ENCODE measurements around the gene ANO8. TPM values are rescaled to one million over a fixed set of nuclear protein-coding genes. Genes with fewer than 3 reads are reported as not detected.

ANO8 gene
- total RNA-seq, 1 donor = 5.1 TPM

GRCh38 chr19:17328517-17329365 is 5.9 kb downstream of the ANO8 start:
- Histone ChIP-seq H3K9me3 (ENCODE audit: low read depth, low read length) (no peaks in the 10 kb centered on the region), H3K4me1 (ENCODE audit: insufficient read depth, low read length) (peaks cover 11% of the 10 kb centered on the region), H3K4me2 (ENCODE audit: insufficient read depth, low read length) (no peak overlapping the region), H3K27ac (ENCODE audit: low read depth, low read length) (no peak overlapping the region), H3K4me3 (ENCODE audit: insufficient read depth, low read length) (no peak overlapping the region), H3K79me2 (ENCODE audit: insufficient read depth, low read length) (no peaks in the 10 kb centered on the region), H3K36me3 (ENCODE audit: insufficient read depth, low read length) (no peaks in the 10 kb centered on the region), H2AFZ (ENCODE audit: low read length) (no peak overlapping the region), H4K20me1 (ENCODE audit: insufficient read depth, low read length) (no peaks in the 10 kb centered on the region), H3K27me3 (ENCODE audit: insufficient read depth, low read length) (no peaks in the 10 kb centered on the region)
- peak; percentile 76 for DNase-seq (ENCODE audit: insufficient read length, low spot score, missing footprints)
- no peak for TF ChIP-seq CTCF (IDR thresholded peaks at IDR 0.05; ENCODE audit: extremely low read depth, low read depth, low read length)

GRCh38 chr19:17327654-17328516 is 6.8 kb downstream of the ANO8 start:
- no peak overlapping the region for H3K4me2 ChIP-seq (ENCODE audit: insufficient read depth, low read length)
- H3K27me3 ChIP-seq (ENCODE audit: insufficient read depth, low read length) = no peaks in the 10 kb centered on the region
- H3K27ac ChIP-seq (ENCODE audit: low read depth, low read length) = no peak overlapping the region
- no peaks in the 10 kb centered on the region for H3K36me3 ChIP-seq (ENCODE audit: insufficient read depth, low read length)
- H3K4me3 ChIP-seq (ENCODE audit: insufficient read depth, low read length) = no peak overlapping the region
- DNase-seq (ENCODE audit: insufficient read length, low spot score, missing footprints) = peak; percentile 92
- H4K20me1 ChIP-seq (ENCODE audit: insufficient read depth, low read length) = no peaks in the 10 kb centered on the region
- no peak for TF ChIP-seq CTCF (IDR thresholded peaks at IDR 0.05; ENCODE audit: extremely low read depth, low read depth, low read length)
- no peak overlapping the region for H2AFZ ChIP-seq (ENCODE audit: low read length)
- H3K4me1 ChIP-seq (ENCODE audit: insufficient read depth, low read length) = peaks cover 11% of the 10 kb centered on the region
- H3K9me3 ChIP-seq (ENCODE audit: low read depth, low read length) = no peaks in the 10 kb centered on the region
- H3K79me2 ChIP-seq (ENCODE audit: insufficient read depth, low read length) = no peaks in the 10 kb centered on the region

- Histone ChIP-seq H3K79me2 (ENCODE audit: insufficient read depth, low read length) (no peaks in the 10 kb centered on the region), H3K4me3 (ENCODE audit: insufficient read depth, low read length) (no peak overlapping the region), H3K4me2 (ENCODE audit: insufficient read depth, low read length) (no peak overlapping the region), H3K4me1 (ENCODE audit: insufficient read depth, low read length) (peaks cover 11% of the 10 kb centered on the region), H2AFZ (ENCODE audit: low read length) (no peak overlapping the region), H4K20me1 (ENCODE audit: insufficient read depth, low read length) (peaks cover 2% of the 10 kb centered on the region), H3K27me3 (ENCODE audit: insufficient read depth, low read length) (no peaks in the 10 kb centered on the region), H3K27ac (ENCODE audit: low read depth, low read length) (no peak overlapping the region), H3K36me3 (ENCODE audit: insufficient read depth, low read length) (peaks cover 3% of the 10 kb centered on the region), H3K9me3 (ENCODE audit: low read depth, low read length) (no peaks in the 10 kb centered on the region)
- no peak for TF ChIP-seq CTCF (IDR thresholded peaks at IDR 0.05; ENCODE audit: extremely low read depth, low read depth, low read length)
- peak; percentile 89 for DNase-seq (ENCODE audit: insufficient read length, low spot score, missing footprints)
Observed at GRCh38 chr19:17327068-17327653, 7.5 kb downstream of the ANO8 start.

Measured in osteoblast (primary cell).